Endothelial cell of umbilical vein (primary cell): Measurements from ENCODE around the gene CBX5. TPM values are rescaled to one million over a fixed set of nuclear protein-coding genes. Genes with fewer than 3 reads are reported as not detected.

Experiments used
- BruUV-seq: library from RNA; stranded (reverse); fragments of 400-500 nt; replicated peaks from 2 replicates; lab custom pipeline; 2021; lab: Mats Ljungman, UMichigan
- CTCF ChIA-PET: fragments of 300-600, 350-600 bp; sonication (Branson Sonifier 250); formaldehyde crosslinking; loops from one replicate; lab custom pipeline; 2021; ENCODE audit warnings: antibody characterized with exemption, inconsistent platforms; lab: Charles Lee
- POLR2A ChIA-PET: fragments of 300-600, 350-600 bp; sonication (Branson Sonifier 250); formaldehyde crosslinking; loops from one replicate; lab custom pipeline; 2021; ENCODE audit warnings: antibody characterized with exemption, inconsistent platforms; lab: Charles Lee
- DNase-seq: peaks from one replicate; pipeline ENCODE4 v3.0.0-alpha.2; 2011; ENCODE audit warnings: low read depth, low spot score
- FAIRE-seq: peaks from 2 replicates; lab custom pipeline; 2011; peaks lifted over from hg19 to GRCh38; lab: Jason Lieb, UNC
- H2AFZ ChIP-seq: 2 replicates; pipeline ENCODE4 v1.6.0; 2012; ENCODE audit warnings: low read depth, low read length, control low read depth, inconsistent platforms
- H3K27ac ChIP-seq: 2 replicates; pipeline ENCODE4 v1.5.1; 2011; ENCODE audit warnings: low read depth, mild to moderate bottlenecking, control low read depth, low read length, moderate library complexity; ENCODE audit not compliant: insufficient read depth
- H3K27me3 ChIP-seq, 2 experiments: 2 replicates each; pipeline versions ENCODE4 v1.6.0 to v1.6.1; 2011; ENCODE audit warnings: low read length in 2 of 2, mixed read lengths in 1 of 2; ENCODE audit not compliant: control insufficient read depth in 2 of 2, insufficient read depth in 2 of 2
- H3K36me3 ChIP-seq, 2 experiments: 2 replicates in 1 of 2; 3 replicates in 1 of 2; pipeline ENCODE4 v1.5.1; 2011; ENCODE audit warnings: low read length in 2 of 2, mild to moderate bottlenecking in 1 of 2, moderate library complexity in 1 of 2; ENCODE audit not compliant: control insufficient read depth in 2 of 2, insufficient read depth in 2 of 2; ENCODE audit errors: extremely low read depth in 1 of 2
- H3K4me1 ChIP-seq: 3 replicates; pipeline ENCODE4 v1.5.1; 2011; ENCODE audit warnings: mild to moderate bottlenecking, low read length; ENCODE audit not compliant: control insufficient read depth, insufficient read depth; ENCODE audit errors: extremely low read depth
- H3K4me2 ChIP-seq: 2 replicates; pipeline ENCODE4 v1.6.1; 2011; ENCODE audit warnings: low read length, control low read depth, mixed read lengths; ENCODE audit not compliant: insufficient read depth
- H3K4me3 ChIP-seq, 3 experiments: fragments of 200-600 bp in 1 of 3; sonication (generic), shearing (Covaris generic) in 1 of 3; replicated peaks in 1 of 3; 2 replicates each; pipeline ENCODE4 v1.5.1; 2011 to 2016; ENCODE audit warnings: control low read depth in 3 of 3, low read length in 3 of 3, mild to moderate bottlenecking in 2 of 3, inconsistent platforms in 1 of 3, low read depth in 1 of 3, moderate library complexity in 1 of 3; ENCODE audit not compliant: insufficient read depth in 1 of 3
- H3K79me2 ChIP-seq: 2 replicates; pipeline ENCODE4 v1.6.0; 2012; ENCODE audit warnings: low read length, inconsistent platforms; ENCODE audit not compliant: control insufficient read depth, insufficient read depth
- H3K9ac ChIP-seq: replicated peaks from 2 replicates; pipeline ENCODE3; 2011; ENCODE audit warnings: low read length, control low read depth; ENCODE audit not compliant: insufficient read depth; ENCODE audit errors: extremely low read depth
- H3K9me1 ChIP-seq: replicated peaks from 3 replicates; pipeline ENCODE4 v1.6.0; 2011; ENCODE audit warnings: mild to moderate bottlenecking, low read length; ENCODE audit not compliant: control insufficient read depth, insufficient read depth; ENCODE audit errors: extremely low read depth
- H3K9me3 ChIP-seq: replicated peaks from 2 replicates; pipeline ENCODE4 v1.5.1; 2012; ENCODE audit warnings: low read length, inconsistent platforms; ENCODE audit not compliant: control insufficient read depth, insufficient read depth
- H4K20me1 ChIP-seq: replicated peaks from 2 replicates; pipeline ENCODE3; 2011; ENCODE audit warnings: mild to moderate bottlenecking, low read length; ENCODE audit not compliant: control insufficient read depth, insufficient read depth; ENCODE audit errors: extremely low read depth
- CTCF ChIP-seq, 2 donors: IDR thresholded peaks; 1 replicate in 1 of 2; 2 replicates in 1 of 2; pipeline ENCODE4 v1.5.1; 2011; ENCODE audit warnings: low read length in 2 of 2, mild to moderate bottlenecking in 2 of 2, moderate library complexity in 2 of 2, control low read depth in 1 of 2, inconsistent platforms in 1 of 2, low read depth in 1 of 2; ENCODE audit not compliant: insufficient read depth in 1 of 2; ENCODE audit errors: extremely low read depth in 1 of 2
- FOS ChIP-seq: IDR thresholded peaks from 2 replicates; pipeline ENCODE4 v1.6.1; 2011; ENCODE audit warnings: mild to moderate bottlenecking, low read length, moderate library complexity, borderline replicate concordance; ENCODE audit not compliant: insufficient read depth
- GATA2 ChIP-seq: IDR thresholded peaks from 2 replicates; pipeline ENCODE4 v1.7.0; 2011; ENCODE audit warnings: low read depth, mild to moderate bottlenecking, moderate library complexity, mixed read lengths, low read length; ENCODE audit not compliant: insufficient read length, insufficient read depth
- JUN ChIP-seq: IDR thresholded peaks from 2 replicates; pipeline ENCODE4 v1.6.1; 2011; ENCODE audit warnings: borderline replicate concordance, low read depth; ENCODE audit not compliant: insufficient read length, insufficient read depth
- POLR2A ChIP-seq: IDR thresholded peaks from 2 replicates; pipeline ENCODE4 v1.6.1; 2012; ENCODE audit warnings: low read depth, mild to moderate bottlenecking, control low read depth, low read length
- POLR2AphosphoS5 ChIP-seq: IDR thresholded peaks from 2 replicates; pipeline ENCODE4 v1.6.1; 2012; ENCODE audit warnings: low read depth, mild to moderate bottlenecking, control low read depth, low read length, moderate library complexity; ENCODE audit not compliant: insufficient read depth
- dilution Hi-C: fragments of 300-500 bp; cut with MboI; formaldehyde crosslinking; loops from one replicate; pipeline ENCODE4 v1.15.0; 2019; ENCODE audit warnings: low sequenced_read_pairs; ENCODE audit not compliant: extremely low pct_ligation_motif_present
- intact Hi-C: fragments of 100-400 bp; cut with micrococcal nuclease; formaldehyde crosslinking; loops from one replicate; pipeline ENCODE4 v1.10.0; 2022
- polyA plus RNA-seq, 4 experiments: library from polyadenylated mRNA; depleted of rRNA in 3 of 4; stranded (reverse) in 3 of 4; unstranded in 1 of 4; fragments of >200 nt; gene quantifications; 2 replicates each; pipeline versions ENCODE4 v1.2.1 to v1.2.3, GENCODE V29; 2011 to 2012; ENCODE audit warnings: missing spikeins in 1 of 4
- total RNA-seq: library from RNA; stranded (reverse); gene quantifications from 2 replicates; pipeline ENCODE4 v1.2.3, GENCODE V29; 2021
- TF ChIP-seq, protein P1 (sequence below): IDR thresholded peaks from 2 replicates; pipeline ENCODE4 v1.6.1; 2011; ENCODE audit not compliant: insufficient read depth, insufficient read length

The CBX5 gene
- total and polyA plus RNA-seq, 2 donors (not counting 3 experiments of a cell fraction or from before 2014, with no cell fraction given), result 22.8 to 111 TPM

DNA sequence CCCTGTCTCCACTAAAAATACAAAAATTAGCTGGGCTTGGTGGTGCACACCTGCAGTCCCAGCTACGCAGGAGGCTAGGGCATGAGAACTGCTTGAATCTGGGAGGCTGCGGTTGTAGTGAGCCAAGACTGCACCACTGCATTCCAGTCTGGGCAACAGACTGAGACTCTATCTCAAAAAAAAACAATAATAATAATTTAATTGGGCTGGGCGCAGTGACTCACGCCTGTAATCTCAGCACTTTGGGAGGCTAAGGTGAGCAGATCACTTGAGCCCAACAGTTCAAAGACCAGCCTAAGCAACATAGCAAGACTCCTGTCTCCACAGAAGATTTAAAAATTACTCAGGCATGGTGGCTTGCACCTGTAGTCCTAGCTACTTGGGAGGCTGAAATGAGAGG lies 26.7 kb downstream of the CBX5 start:
- ChIA-PET POLR2A (no interaction called here), CTCF (interaction anchor here (0.8 to 3.1 kb wide), 5 partner anchors 8 to 83 kb away, joined by 3 to 41 read pairs (median 10); no protein-coding TSS in a partner anchor)
- TF ChIP-seq POLR2A (no peak), FOS (no peak), JUN (no peak), GATA2 (no peak), POLR2AphosphoS5 (no peak), CTCF (IDR thresholded peaks at IDR 0.05; ENCODE audit: extremely low read depth in 1 of 2, insufficient read depth in 1 of 2, low read depth in 1 of 2, low read length in 2 of 2) (no peak)
- TF ChIP-seq, protein P1, sequence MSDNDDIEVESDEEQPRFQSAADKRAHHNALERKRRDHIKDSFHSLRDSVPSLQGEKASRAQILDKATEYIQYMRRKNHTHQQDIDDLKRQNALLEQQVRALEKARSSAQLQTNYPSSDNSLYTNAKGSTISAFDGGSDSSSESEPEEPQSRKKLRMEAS, result no peak
- dilution Hi-C loops, result no loop called here
- no peaks in the 10 kb centered on the region for H4K20me1 ChIP-seq
- intact Hi-C loops, result no loop called here
- no peak overlapping the region for H3K4me3 ChIP-seq
- peaks cover 7 to 11% of the 10 kb centered on the region in 2 experiments for H3K36me3 ChIP-seq
- H3K4me1 ChIP-seq, result peaks cover 3% of the 10 kb centered on the region
- BruUV-seq, result no TSS peak
- no peak overlapping the region for H3K27ac ChIP-seq
- peaks cover 31% of the 10 kb centered on the region for H3K79me2 ChIP-seq
- H3K9me1 ChIP-seq, result no peaks in the 10 kb centered on the region
- H3K27me3 ChIP-seq, result no peaks in the 10 kb centered on the region
- no peak overlapping the region for H3K9ac ChIP-seq
- DNase-seq (no peak), FAIRE-seq (no peak)
- no peak overlapping the region for H2AFZ ChIP-seq
- H3K9me3 ChIP-seq, result no peaks in the 10 kb centered on the region
- no peak overlapping the region for H3K4me2 ChIP-seq
